Mesendoderm (in vitro differentiated cells): ENCODE results near the gene NKAPL.
"Not testable (repeated sequence)": the region's sequence is repeated elsewhere in the genome, so short reads cannot be mapped to it uniquely, and the experiment has no call there.

ENCODE experiments used
- DNase-seq: peaks from one replicate; pipeline ENCODE4 v3.0.0; 2013
- H2AK5ac ChIP-seq: 2 replicates; pipeline ENCODE4 v1.6.1; 2013; ENCODE audit warnings: low read length, inconsistent platforms
- H2BK120ac ChIP-seq: 2 replicates; pipeline ENCODE4 v1.6.1; 2013; ENCODE audit warnings: low read depth, mild to moderate bottlenecking, low read length, moderate library complexity, mixed read lengths
- H2BK15ac ChIP-seq: replicated peaks from 2 replicates; pipeline ENCODE4 v1.6.1; 2013; ENCODE audit warnings: low read depth, mild to moderate bottlenecking, moderate library complexity
- H2BK5ac ChIP-seq: 2 replicates; pipeline ENCODE4 v1.6.1; 2013; ENCODE audit warnings: low read length, inconsistent platforms
- H3K18ac ChIP-seq: 2 replicates; pipeline ENCODE4 v1.6.1; 2013; ENCODE audit warnings: mild to moderate bottlenecking, low read length, mixed read lengths
- H3K23ac ChIP-seq: one replicate; pipeline ENCODE4 v1.6.1; 2013; ENCODE audit warnings: low read length
- H3K27ac ChIP-seq: 2 replicates; pipeline ENCODE4 v1.5.1; 2013; ENCODE audit warnings: low read depth, mild to moderate bottlenecking, inconsistent platforms, low read length, moderate library complexity
- H3K27me3 ChIP-seq: 2 replicates; pipeline ENCODE4 v1.6.1; 2013; ENCODE audit warnings: low read length, control low read depth, mild to moderate bottlenecking, inconsistent platforms; ENCODE audit not compliant: insufficient read depth, poor library complexity
- H3K36me3 ChIP-seq: 2 replicates; pipeline ENCODE4 v1.6.1; 2013; ENCODE audit warnings: low read length, inconsistent platforms; ENCODE audit not compliant: control insufficient read depth, insufficient read depth
- H3K4ac ChIP-seq: one replicate; pipeline ENCODE4 v1.6.1; 2013; ENCODE audit warnings: low read depth, mild to moderate bottlenecking, low read length, moderate library complexity
- H3K4me1 ChIP-seq: 2 replicates; pipeline ENCODE4 v1.6.1; 2013; ENCODE audit warnings: low read depth, low read length, inconsistent platforms; ENCODE audit not compliant: control insufficient read depth
- H3K4me2 ChIP-seq: 2 replicates; pipeline ENCODE4 v1.6.1; 2013; ENCODE audit warnings: low read length
- H3K4me3 ChIP-seq: 2 replicates; pipeline ENCODE4 v1.5.1; 2013; ENCODE audit warnings: mild to moderate bottlenecking, low read length
- H3K56ac ChIP-seq: one replicate; pipeline ENCODE4 v1.6.1; 2013; ENCODE audit warnings: low read length
- H3K79me1 ChIP-seq: 2 replicates; pipeline ENCODE4 v1.6.1; 2013; ENCODE audit warnings: low read length, inconsistent platforms
- H3K79me2 ChIP-seq: 2 replicates; pipeline ENCODE4 v1.6.1; 2013; ENCODE audit warnings: mild to moderate bottlenecking, low read length; ENCODE audit not compliant: control insufficient read depth, insufficient read depth
- H3K9ac ChIP-seq: 2 replicates; pipeline ENCODE4 v1.6.1; 2013; ENCODE audit warnings: low read length, inconsistent platforms
- H4K5ac ChIP-seq: one replicate; pipeline ENCODE4 v1.6.1; 2013; ENCODE audit warnings: low read length
- H4K8ac ChIP-seq: one replicate; pipeline ENCODE4 v1.6.1; 2013; ENCODE audit warnings: low read depth, mild to moderate bottlenecking, control low read depth, low read length, moderate library complexity
- WGBS: extraction: QIAGEN DNeasy Blood & Tissue Kit; methylation state at CpG from one replicate; pipeline ENCODE4 v1.1.7; 2013; ENCODE audit warnings: low lambda C conversion rate, missing lambda C conversion rate; ENCODE audit not compliant: insufficient coverage; ENCODE audit errors: extremely low coverage; 5-methylcytosine and 5-hydroxymethylcytosine counted together

Gene NKAPL

DNA sequence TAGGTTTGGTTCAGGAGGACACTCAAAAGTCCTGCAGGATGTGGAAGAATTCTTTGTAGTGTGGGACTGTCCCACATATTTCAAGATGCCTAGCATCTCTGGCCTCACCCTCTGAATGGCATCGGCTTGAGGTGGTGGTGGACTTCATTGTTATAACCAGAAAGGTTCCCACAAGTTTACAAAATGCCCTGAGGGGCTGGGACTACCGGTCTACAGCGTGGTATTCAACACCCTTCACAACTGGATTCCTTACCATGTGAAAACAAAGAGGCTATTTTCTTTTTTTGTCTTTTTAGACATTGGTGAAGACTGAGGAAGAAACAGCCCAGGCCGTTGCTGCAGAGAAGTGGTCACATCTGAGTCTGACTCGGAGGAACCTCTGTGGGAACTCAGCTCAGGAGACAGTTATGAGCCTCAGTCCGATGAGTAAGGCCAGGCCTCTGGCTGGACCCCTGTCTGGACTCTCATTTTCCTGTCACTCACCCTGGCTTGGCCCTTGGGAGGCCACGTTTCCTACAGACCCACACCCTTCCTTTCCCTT, 37.5 kb downstream of the NKAPL start:
- Histone ChIP-seq H3K4me2 (no peak overlapping the region), H3K4me3 (no peak overlapping the region), H3K4me1 (no peaks in the 10 kb centered on the region), H4K5ac (no peak overlapping the region), H3K27me3 (no peaks in the 10 kb centered on the region), H2BK15ac (no peak overlapping the region), H2BK5ac (no peak overlapping the region), H2BK120ac (no peak overlapping the region), H3K36me3 (no peaks in the 10 kb centered on the region), H3K9ac (no peak overlapping the region), H2AK5ac (no peak overlapping the region), H3K18ac (no peak overlapping the region), H4K8ac (no peak overlapping the region), H3K4ac (no peak overlapping the region), H3K23ac (no peak overlapping the region), H3K79me1 (no peaks in the 10 kb centered on the region), H3K56ac (no peak overlapping the region), H3K27ac (no peak overlapping the region), H3K79me2 (no peaks in the 10 kb centered on the region)
- no CpG with 5 or more reads among the region's 7 CpGs for WGBS
- peak; percentile 11 for DNase-seq

DNA sequence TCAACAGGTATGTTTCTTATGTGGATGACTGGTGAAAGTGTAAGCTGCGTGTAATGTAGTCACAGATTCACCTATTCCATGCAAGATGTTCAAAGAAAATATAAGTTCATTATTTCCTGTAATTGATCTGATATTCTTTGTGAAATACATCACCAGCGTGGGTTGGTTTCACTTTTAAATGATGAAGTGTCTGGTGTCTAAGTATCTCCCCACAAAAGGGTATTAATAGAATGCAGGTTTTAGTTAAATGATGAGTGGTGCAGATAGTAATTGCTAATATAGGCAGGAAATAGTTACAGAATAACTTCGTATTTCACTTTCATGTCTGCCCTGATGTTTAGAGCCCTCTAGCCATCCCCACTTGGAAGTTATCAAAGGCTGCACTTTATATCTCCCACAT, 44.5 kb downstream of the NKAPL start:
- Histone ChIP-seq H3K56ac (no peak overlapping the region), H3K23ac (no peak overlapping the region), H3K4ac (no peak overlapping the region), H4K8ac (no peak overlapping the region), H3K27ac (no peak overlapping the region), H3K4me3 (no peak overlapping the region), H3K18ac (no peak overlapping the region), H2BK5ac (no peak overlapping the region), H4K5ac (no peak overlapping the region), H3K79me2 (no peaks in the 10 kb centered on the region), H3K4me1 (no peaks in the 10 kb centered on the region), H3K4me2 (no peak overlapping the region), H2BK120ac (no peak overlapping the region), H3K36me3 (no peaks in the 10 kb centered on the region), H3K27me3 (no peaks in the 10 kb centered on the region), H3K79me1 (no peaks in the 10 kb centered on the region), H2BK15ac (no peak overlapping the region), H3K9ac (no peak overlapping the region), H2AK5ac (no peak overlapping the region)
- WGBS = no CpG with 5 or more reads among the region's 3 CpGs
- DNase-seq = no peak

DNA sequence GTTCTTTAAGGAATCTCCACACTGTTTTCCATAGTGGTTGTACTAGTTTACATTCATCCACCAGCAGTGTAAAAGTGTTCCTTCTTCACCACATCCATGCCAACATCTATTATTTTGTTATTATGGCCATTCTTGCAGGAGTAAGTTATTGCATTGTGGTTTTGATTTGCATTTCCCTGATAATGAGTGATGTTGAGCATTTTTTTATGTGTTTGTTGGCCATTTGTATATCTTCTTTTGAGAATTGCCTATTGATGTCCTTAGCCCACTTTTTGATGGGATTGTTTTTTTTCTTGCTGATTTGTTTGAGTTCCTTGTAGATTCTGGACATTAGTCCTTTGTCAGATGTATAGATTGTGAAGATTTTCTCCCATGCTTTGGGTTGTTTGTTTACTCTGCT, 47.3 kb downstream of the NKAPL start:
- H2BK15ac ChIP-seq, H3K18ac ChIP-seq, H3K4me2 ChIP-seq, H4K5ac ChIP-seq, H3K79me2 ChIP-seq, H3K79me1 ChIP-seq, H2BK5ac ChIP-seq, H3K36me3 ChIP-seq, H2BK120ac ChIP-seq, H3K27me3 ChIP-seq, H3K56ac ChIP-seq, H4K8ac ChIP-seq, H2AK5ac ChIP-seq, DNase-seq, H3K9ac ChIP-seq, H3K4me1 ChIP-seq, H3K27ac ChIP-seq, H3K23ac ChIP-seq, H3K4ac ChIP-seq, H3K4me3 ChIP-seq: not testable (repeated sequence)
